Testis (tissue), 3 donors: Measurements from ENCODE around the gene MRGPRX2. TPM values are rescaled to one million over a fixed set of nuclear protein-coding genes. Genes with fewer than 3 reads are reported as not detected.

Experiments used
- DNase-seq: peaks from one replicate; pipeline ENCODE4 v3.0.0-alpha.2; 2019
- H3K27ac ChIP-seq, 2 donors: fragments of 200-600 bp; sonication (generic); one replicate each; pipeline ENCODE4 v1.5.1; 2019
- H3K27me3 ChIP-seq: fragments of 200-600 bp; sonication (generic); one replicate; pipeline ENCODE4 v1.5.1; 2019
- H3K36me3 ChIP-seq: fragments of 200-600 bp; sonication (generic); one replicate; pipeline ENCODE4 v1.5.1; 2017; ENCODE audit warnings: low read depth; ENCODE audit errors: missing control alignments
- H3K4me1 ChIP-seq: fragments of 200-600 bp; sonication (generic); one replicate; pipeline ENCODE4 v1.5.1; 2019
- H3K4me3 ChIP-seq, 2 donors: fragments of 200-600 bp; sonication (generic); one replicate each; pipeline ENCODE4 v1.5.1; 2017 to 2019
- H3K9me3 ChIP-seq: fragments of 200-600 bp; sonication (generic); one replicate; pipeline ENCODE4 v1.5.1; 2017
- CTCF ChIP-seq, 3 experiments: fragments of 450-650 bp in 2 of 3; fragments of 200-600 bp in 1 of 3; sonication (generic) in 1 of 3; IDR thresholded peaks; one replicate each; pipeline ENCODE4 v1.5.1; 2016 to 2019; ENCODE audit warnings: antibody characterized with exemption in 3 of 3, mild to moderate bottlenecking in 2 of 3, moderate library complexity in 1 of 3
- POLR2A ChIP-seq: fragments of 450-650 bp; IDR thresholded peaks from one replicate; pipeline ENCODE4 v1.6.1; 2017; ENCODE audit warnings: antibody characterized with exemption, mild to moderate bottlenecking, moderate library complexity
- intact Hi-C: fragments of 100-400 bp; cut with DNase I; formaldehyde crosslinking; loops from one replicate; pipeline ENCODE4 v1.15.1; 2023; ENCODE audit warnings: low total_unique reads
- polyA plus RNA-seq: library from polyadenylated mRNA; stranded (reverse); fragments of 350-450 nt; fragmentation: Illumina TruSeq; extraction: RNeasy Lipid Tissue Mini Kit (QIAGEN cat#74804); gene quantifications from one replicate; pipeline ENCODE4 v1.2.3, GENCODE V29; 2014; ENCODE audit warnings: low read depth, low replicate concordance; ENCODE audit not compliant: insufficient read depth
- total RNA-seq, 2 donors: library from RNA; depleted of rRNA; stranded (reverse); fragments of >200 nt; gene quantifications; one replicate each; pipeline ENCODE4 v1.2.3, GENCODE V29; 2016

MRGPRX2 gene
- total and polyA plus RNA-seq, 3 donors from 2014 or later = 0.50 TPM; not detected in 2

GRCh38 chr11:19012636-19013035 is 47.9 kb downstream of the MRGPRX2 start:
- intact Hi-C loops = no loop called here
- no peak for DNase-seq
- no peaks in the 10 kb centered on the region for H3K36me3 ChIP-seq
- H3K27me3 ChIP-seq = no peaks in the 10 kb centered on the region
- no peak overlapping the region for H3K27ac ChIP-seq
- no peak overlapping the region for H3K4me3 ChIP-seq
- H3K4me1 ChIP-seq = no peaks in the 10 kb centered on the region
- TF ChIP-seq POLR2A (no peak), CTCF (IDR thresholded peaks at IDR 0.05) (no peak)
- H3K9me3 ChIP-seq = no peaks in the 10 kb centered on the region

Other genes starting within 250 kb of the MRGPRX2 start
- gene MRGPRX1, start 121.3 kb downstream of the MRGPRX2 start, total RNA-seq = not detected
- not detected for gene MRGPRX1, start 121.3 kb downstream of the MRGPRX2 start, polyA plus RNA-seq
- 10 to 100 TPM; 16.3 to 17.2 TPM for gene ZDHHC13, start 56.5 kb upstream of the MRGPRX2 start, total RNA-seq
- gene ZDHHC13, start 56.5 kb upstream of the MRGPRX2 start, polyA plus RNA-seq = 32.6 TPM
- gene CSRP3, start 141.3 kb upstream of the MRGPRX2 start, total RNA-seq = not detected
- 20.3 TPM for gene CSRP3, start 141.3 kb upstream of the MRGPRX2 start, polyA plus RNA-seq
- gene E2F8, start 180.2 kb upstream of the MRGPRX2 start, total RNA-seq = 1 to 10 TPM; 1.1 to 1.3 TPM
- gene E2F8, start 180.2 kb upstream of the MRGPRX2 start, polyA plus RNA-seq = 5.3 TPM